ENCODE measurements around the gene DOCK7.
A peak's percentile ranks its signal among the peaks of the same experiment; 100 is the strongest.

DOCK7 gene

GRCh38 chr1:62439652-62440371 lies 248.4 kb downstream of the DOCK7 start:
- DNase-seq: no peak

- no peak for DNase-seq
Observed at GRCh38 chr1:62438163-62438562, 250.0 kb downstream of the DOCK7 start.

- peak; percentile 46 for DNase-seq
Observed at GRCh38 chr1:62437273-62437940, 250.8 kb downstream of the DOCK7 start.

DNA sequence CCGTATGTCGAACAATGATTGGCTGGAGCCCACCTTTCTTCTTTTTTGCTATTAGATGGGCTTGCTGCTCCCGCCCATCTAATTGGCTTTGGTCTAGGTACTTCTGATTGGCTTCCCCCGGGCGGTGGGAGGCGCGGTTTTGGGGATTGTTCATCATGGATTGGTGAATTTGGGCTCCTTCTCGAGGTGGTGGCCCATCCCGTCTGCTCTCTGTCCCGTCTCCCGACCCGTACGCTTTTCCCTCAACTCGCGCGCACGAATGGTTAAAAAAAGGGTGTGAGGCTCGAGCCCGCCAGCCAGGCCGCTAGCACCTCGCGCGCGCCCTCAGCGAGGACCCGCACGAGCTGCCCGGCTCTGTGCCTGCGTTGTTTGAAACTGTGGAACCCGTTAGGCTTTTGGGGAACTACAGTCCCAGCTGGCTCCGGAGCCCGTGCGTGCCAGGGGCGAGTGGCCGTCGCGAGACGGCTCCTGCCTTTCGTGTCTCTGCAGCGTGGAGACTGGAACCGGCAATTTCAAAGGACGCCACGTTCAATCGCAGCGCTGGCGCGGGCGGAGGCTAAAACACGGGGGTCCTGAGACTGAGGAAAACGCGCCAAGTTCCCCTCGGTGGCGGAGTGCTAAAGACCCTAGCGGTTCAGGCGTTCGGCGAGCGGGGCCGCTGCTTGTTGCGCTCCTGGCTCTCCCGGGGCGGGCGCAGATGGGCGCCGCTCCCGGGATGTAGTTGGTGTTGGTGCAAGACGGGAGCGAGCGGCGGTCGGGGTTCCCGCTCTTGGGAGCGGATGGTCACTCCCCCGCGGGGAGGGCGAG lies 251.5 kb downstream of the DOCK7 start, which contains the start of gene USP1:
USP1 (plus strand) TSS at position 584 of the 807 bp plus-strand sequence. CDS start 2,819 bp downstream, outside the sequence.
- DNase-seq: peak; percentile 100

DNA sequence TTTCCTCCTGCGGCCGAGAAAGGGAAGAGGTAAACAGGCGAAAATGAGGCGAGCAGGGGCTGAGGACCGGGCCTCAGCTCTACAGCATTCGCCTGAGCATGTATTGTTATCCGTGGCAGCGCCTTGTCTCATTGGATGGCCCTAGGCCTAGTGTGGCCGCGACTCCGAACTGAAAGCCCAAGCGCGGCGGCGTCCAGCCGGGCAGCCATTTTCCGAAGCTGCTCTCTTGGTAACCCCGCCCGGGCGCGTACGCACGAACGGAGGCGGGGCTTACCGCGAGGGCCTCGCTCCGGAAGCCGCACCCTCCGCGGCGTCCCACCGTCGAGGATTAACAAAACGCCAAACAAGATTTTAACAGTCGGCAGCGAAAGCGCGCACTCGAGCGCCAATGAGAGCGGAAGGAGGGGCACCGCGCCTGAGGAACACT lies 252.1 kb downstream of the DOCK7 start:
- no peak for DNase-seq

DNA sequence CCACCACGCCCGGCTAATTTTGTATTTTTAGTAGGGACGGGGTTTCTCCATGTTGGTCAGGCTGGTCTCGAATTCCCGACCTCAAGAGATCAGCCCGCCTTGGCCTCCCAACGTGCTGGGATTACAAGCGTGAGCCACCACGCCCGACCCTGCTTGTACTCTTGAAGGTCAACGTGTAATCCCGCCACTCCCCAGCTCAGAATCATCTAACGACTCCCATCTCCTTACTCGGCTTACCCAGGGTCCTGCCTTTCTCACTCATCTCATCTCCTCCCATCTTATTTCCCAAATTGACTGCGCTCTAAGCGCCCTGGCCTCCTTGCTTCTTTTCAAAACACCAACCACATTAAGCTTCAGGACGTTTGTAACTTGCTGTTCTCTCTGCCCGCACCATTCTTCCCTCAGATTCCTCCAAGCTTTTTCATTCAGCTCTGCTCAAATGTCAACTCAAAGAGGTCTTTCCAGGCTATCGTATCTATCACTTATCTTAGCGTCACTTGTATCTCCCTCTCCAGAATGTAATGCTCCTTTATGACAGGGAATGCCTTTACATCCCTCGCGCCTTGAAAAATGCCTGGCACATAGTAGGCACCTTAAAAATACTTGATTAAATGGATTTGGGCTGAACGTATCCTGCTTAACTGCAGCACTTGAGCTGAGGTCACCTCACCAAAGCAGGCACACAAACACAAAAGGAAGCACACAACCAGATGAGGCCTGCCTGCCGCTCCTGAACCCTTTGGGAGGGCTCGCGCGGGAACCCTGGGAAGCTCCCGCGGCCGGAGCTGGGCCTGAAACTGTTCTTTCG lies 252.8 kb downstream of the DOCK7 start:
- DNase-seq: no peak

DNA sequence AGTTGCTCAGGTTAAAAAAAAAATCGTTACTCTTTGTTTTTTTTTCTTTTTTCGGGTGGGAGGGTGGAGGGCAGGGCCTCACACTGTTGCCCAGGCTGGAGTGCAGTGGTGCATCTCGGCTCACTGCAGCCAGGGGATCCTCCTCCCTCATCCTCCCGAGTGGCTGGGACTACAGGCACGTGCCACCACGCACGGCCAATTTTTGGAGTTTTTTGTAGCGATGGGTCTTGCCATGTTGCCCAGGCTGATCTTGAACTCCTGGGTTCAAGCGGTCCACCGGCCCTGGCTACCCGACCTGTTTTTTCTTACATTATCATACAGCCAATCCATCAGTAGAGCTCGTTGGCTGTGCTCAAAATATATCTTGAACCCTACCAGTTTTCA lies 253.6 kb downstream of the DOCK7 start:
- no peak for DNase-seq

- no peak for DNase-seq
Observed at GRCh38 chr1:62433861-62434617, 254.1 kb downstream of the DOCK7 start.

DNA sequence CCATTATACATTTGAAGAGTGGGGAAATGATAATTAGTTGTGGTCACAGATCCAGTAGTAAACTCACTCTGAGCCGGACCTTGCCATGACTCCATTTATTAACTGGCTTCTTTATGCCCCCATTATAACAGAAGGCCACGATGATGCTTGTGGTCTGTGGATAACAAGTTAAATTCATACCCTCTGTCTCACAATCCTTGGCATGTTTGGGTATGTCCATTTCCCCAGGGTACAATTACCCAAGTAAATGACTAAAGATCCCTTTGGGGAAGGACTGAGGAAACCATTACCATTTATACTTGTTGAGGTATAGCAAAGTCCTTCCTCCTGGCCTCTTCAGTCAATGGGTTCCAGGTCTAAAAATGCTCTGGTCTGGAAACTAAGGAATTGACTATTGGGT lies 258.6 kb downstream of the DOCK7 start:
- no peak for DNase-seq

GRCh38 chr1:62428351-62428750 lies 259.8 kb downstream of the DOCK7 start:
- no peak for DNase-seq

- DNase-seq: no peak
Observed at GRCh38 chr1:62426794-62427193, 261.4 kb downstream of the DOCK7 start.

DNA sequence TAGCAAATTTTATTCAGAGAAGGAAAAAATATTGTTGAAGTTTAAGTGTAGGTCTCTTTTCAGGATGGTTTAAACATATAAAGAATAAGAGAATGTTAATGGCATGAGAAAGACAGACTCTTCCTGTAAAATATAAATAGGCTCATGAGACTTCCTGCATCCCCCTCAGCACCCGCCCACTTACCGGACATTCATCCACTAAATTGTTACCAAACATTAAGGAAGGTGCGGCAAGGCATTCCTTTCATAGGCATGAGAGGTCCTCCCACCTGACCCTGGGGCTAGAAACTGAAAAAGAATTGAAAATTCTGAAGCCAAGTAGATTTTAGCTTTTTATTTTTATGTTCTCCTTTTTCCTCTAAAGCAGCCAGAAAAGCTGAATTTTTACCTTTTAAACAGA lies 261.9 kb downstream of the DOCK7 start:
- DNase-seq: no peak

DNA sequence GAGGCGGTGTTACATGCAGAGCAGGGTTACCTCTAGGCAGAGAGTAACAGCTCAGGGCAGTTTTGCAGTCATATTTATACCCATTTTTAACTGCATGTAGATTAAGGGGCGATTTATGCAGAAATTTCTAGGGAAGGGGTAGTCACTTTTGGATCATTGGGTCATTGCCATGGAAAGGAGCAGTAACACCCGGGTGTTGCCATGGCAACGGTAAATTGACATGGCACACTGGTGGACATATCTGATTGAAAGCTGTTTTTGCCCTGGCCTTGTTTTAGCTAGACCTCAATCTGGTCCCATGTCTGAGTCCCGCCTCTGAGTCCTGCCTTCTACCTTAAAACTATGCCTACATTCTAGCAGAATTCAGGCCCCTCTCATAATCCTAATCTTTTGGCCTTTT lies 263.1 kb downstream of the DOCK7 start:
- no peak for DNase-seq

GRCh38 chr1:62424411-62424810 lies 263.8 kb downstream of the DOCK7 start:
- no peak for DNase-seq

GRCh38 chr1:62423580-62424242 lies 264.5 kb downstream of the DOCK7 start:
- DNase-seq: no peak

GRCh38 chr1:62420214-62420613 lies 268.0 kb downstream of the DOCK7 start:
- no peak for DNase-seq

DNA sequence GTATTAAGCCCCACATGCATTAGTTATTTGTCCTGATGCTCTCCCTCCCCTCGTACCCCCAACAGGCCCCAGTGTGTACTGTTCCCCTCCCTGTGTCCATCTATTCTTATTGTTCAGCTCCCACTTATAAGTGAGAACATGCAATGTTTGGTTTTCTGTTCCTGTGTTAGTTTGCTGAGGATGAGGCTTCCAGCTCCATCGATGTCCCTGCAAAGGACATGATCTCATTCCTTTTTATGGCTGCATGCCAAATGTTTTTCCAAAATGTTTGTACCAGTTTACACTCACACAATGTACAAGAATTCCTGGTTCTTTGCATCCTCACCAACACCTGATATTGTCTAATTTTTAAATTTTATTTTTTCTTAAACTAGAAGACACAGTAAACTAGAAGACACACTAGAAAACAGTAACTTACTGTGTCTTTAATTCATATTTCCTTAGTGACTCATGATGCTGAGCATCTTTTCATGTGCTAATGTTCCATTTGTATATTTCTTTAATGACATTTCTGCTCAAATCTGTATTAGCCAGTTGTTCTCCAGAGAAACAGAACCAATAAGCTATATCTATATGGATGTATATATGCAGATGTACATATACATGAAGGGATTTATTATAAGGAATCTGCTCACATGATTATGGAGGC lies 270.7 kb downstream of the DOCK7 start:
- no peak for DNase-seq

GRCh38 chr1:62415687-62416086 lies 272.5 kb downstream of the DOCK7 start:
- DNase-seq: no peak

- peak; percentile 66 for DNase-seq
Observed at GRCh38 chr1:62407398-62408009, 280.7 kb downstream of the DOCK7 start.

GRCh38 chr1:62406576-62406975 lies 281.6 kb downstream of the DOCK7 start:
- no peak for DNase-seq
